ENCODE data around the gene NANOGP8.
A peak's percentile ranks its signal among the peaks of the same experiment; 100 is the strongest.
"Not testable (repeated sequence)": the region's sequence is repeated elsewhere in the genome, so short reads cannot be mapped to it uniquely, and the experiment has no call there.

The NANOGP8 gene

GRCh38 chr15:35092311-35092710 is 7.2 kb upstream of the NANOGP8 start:
- Histone ChIP-seq H3K27me3 (ENCODE audit: control insufficient read depth, insufficient read depth, low read length) (no peaks in the 10 kb centered on the region), H3K9ac (ENCODE audit: low read depth, low read length) (no peak overlapping the region), H3K4me1 (ENCODE audit: control insufficient read depth, insufficient read depth, low read length) (no peaks in the 10 kb centered on the region), H3K36me3 (ENCODE audit: control insufficient read depth, insufficient read depth, low read length) (no peaks in the 10 kb centered on the region), H3K9me3 (ENCODE audit: control insufficient read depth, insufficient read depth, low read length) (no peaks in the 10 kb centered on the region), H3K4me3 (ENCODE audit: low read depth, low read length) (no peak overlapping the region)

DNA sequence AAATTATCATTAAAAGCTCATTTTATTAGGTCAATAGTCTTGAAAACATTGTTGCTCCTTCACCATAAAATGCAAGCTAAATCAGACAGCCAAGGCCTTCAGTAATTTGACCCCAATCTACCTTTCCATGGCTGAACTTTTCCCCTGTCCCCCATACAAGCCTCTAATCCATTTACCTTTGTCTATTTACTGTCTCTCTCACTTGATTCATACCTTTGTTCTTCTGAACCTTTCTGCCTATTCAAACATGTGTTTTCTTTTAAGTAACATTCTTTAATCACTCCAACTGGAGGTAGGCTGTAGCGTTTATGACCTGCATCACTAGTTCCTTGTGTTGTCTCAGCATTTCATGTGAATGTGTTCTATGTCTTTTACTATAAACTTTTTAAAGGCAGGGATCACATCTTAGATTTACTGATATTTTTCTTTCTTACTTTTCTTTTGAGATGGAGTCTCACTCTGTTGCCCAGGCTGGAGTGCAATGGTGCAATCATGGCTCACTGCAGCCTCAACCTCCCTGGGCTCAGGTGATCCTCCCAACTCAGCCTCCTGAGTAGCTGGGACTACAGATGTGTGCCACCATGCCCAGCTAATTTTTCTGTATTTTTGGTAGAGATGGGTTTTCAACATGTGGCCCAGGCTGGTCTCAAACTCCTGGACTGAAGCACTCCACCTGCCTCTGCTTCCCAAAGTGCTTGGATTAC is 5.2 kb upstream of the NANOGP8 start:
- H3K9me3 ChIP-seq (ENCODE audit: control insufficient read depth, insufficient read depth, low read length), result no peaks in the 10 kb centered on the region
- no peaks in the 10 kb centered on the region for H3K27me3 ChIP-seq (ENCODE audit: control insufficient read depth, insufficient read depth, low read length)
- H3K4me1 ChIP-seq (ENCODE audit: control insufficient read depth, insufficient read depth, low read length), result no peaks in the 10 kb centered on the region
- no peaks in the 10 kb centered on the region for H3K36me3 ChIP-seq (ENCODE audit: control insufficient read depth, insufficient read depth, low read length)
- H3K9ac ChIP-seq (ENCODE audit: low read depth, low read length), result no peak overlapping the region
- H3K4me3 ChIP-seq (ENCODE audit: low read depth, low read length), result no peak overlapping the region

GRCh38 chr15:35089551-35089950 is 4.5 kb upstream of the NANOGP8 start:
- H3K36me3 ChIP-seq (ENCODE audit: control insufficient read depth, insufficient read depth, low read length), result no peaks in the 10 kb centered on the region
- H3K4me1 ChIP-seq (ENCODE audit: control insufficient read depth, insufficient read depth, low read length), result no peaks in the 10 kb centered on the region
- no peak overlapping the region for H3K4me3 ChIP-seq (ENCODE audit: low read depth, low read length)
- no peak overlapping the region for H3K9ac ChIP-seq (ENCODE audit: low read depth, low read length)
- no peaks in the 10 kb centered on the region for H3K9me3 ChIP-seq (ENCODE audit: control insufficient read depth, insufficient read depth, low read length)
- H3K27me3 ChIP-seq (ENCODE audit: control insufficient read depth, insufficient read depth, low read length), result no peaks in the 10 kb centered on the region

DNA sequence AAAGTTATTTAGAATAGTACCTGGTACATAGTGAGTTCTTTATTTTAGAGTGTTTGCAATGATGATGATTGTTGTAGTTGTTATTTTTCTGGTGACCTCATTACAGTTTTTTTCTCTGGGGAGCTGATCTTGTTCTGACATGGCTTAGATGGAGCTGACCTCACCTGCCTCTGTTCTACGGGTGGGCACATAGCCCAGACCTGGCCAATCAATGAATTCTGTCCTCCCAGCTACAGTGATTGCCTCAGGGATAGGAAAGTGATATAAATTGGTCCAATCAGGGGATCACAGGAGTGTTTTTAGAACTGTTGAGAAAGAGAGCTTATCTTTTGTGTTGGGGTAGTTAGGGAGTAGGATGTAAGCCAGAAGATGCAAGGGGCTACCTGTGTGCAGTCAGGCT is 3.2 kb upstream of the NANOGP8 start:
- Histone ChIP-seq H3K9ac (ENCODE audit: low read depth, low read length) (no peak overlapping the region), H3K4me1 (ENCODE audit: control insufficient read depth, insufficient read depth, low read length) (no peaks in the 10 kb centered on the region), H3K27me3 (ENCODE audit: control insufficient read depth, insufficient read depth, low read length) (no peaks in the 10 kb centered on the region), H3K36me3 (ENCODE audit: control insufficient read depth, insufficient read depth, low read length) (no peaks in the 10 kb centered on the region), H3K4me3 (ENCODE audit: low read depth, low read length) (no peak overlapping the region), H3K9me3 (ENCODE audit: control insufficient read depth, insufficient read depth, low read length) (no peaks in the 10 kb centered on the region)

GRCh38 chr15:35087759-35088158 is 2.7 kb upstream of the NANOGP8 start:
- H3K9ac ChIP-seq (ENCODE audit: low read depth, low read length), result no peak overlapping the region
- H3K27me3 ChIP-seq (ENCODE audit: control insufficient read depth, insufficient read depth, low read length), result no peaks in the 10 kb centered on the region
- H3K36me3 ChIP-seq (ENCODE audit: control insufficient read depth, insufficient read depth, low read length), result no peaks in the 10 kb centered on the region
- H3K4me3 ChIP-seq (ENCODE audit: low read depth, low read length), result no peak overlapping the region
- H3K4me1 ChIP-seq (ENCODE audit: control insufficient read depth, insufficient read depth, low read length), result no peaks in the 10 kb centered on the region
- H3K9me3 ChIP-seq (ENCODE audit: control insufficient read depth, insufficient read depth, low read length), result no peaks in the 10 kb centered on the region

GRCh38 chr15:35082371-35083348 is 2.4 kb downstream of the NANOGP8 start:
- H3K27me3 ChIP-seq (ENCODE audit: control insufficient read depth, insufficient read depth, low read length); H3K4me1 ChIP-seq (ENCODE audit: control insufficient read depth, insufficient read depth, low read length); H3K4me3 ChIP-seq (ENCODE audit: low read depth, low read length); H3K9me3 ChIP-seq (ENCODE audit: control insufficient read depth, insufficient read depth, low read length); H3K9ac ChIP-seq (ENCODE audit: low read depth, low read length); H3K36me3 ChIP-seq (ENCODE audit: control insufficient read depth, insufficient read depth, low read length): not testable (repeated sequence)

- not testable (repeated sequence) for H3K27me3 ChIP-seq (ENCODE audit: control insufficient read depth, insufficient read depth, low read length); H3K9me3 ChIP-seq (ENCODE audit: control insufficient read depth, insufficient read depth, low read length); H3K4me1 ChIP-seq (ENCODE audit: control insufficient read depth, insufficient read depth, low read length); H3K4me3 ChIP-seq (ENCODE audit: low read depth, low read length); H3K36me3 ChIP-seq (ENCODE audit: control insufficient read depth, insufficient read depth, low read length); H3K9ac ChIP-seq (ENCODE audit: low read depth, low read length)
These were observed 3.3 kb downstream of the NANOGP8 start for GRCh38 chr15:35081626-35082365.

DNA sequence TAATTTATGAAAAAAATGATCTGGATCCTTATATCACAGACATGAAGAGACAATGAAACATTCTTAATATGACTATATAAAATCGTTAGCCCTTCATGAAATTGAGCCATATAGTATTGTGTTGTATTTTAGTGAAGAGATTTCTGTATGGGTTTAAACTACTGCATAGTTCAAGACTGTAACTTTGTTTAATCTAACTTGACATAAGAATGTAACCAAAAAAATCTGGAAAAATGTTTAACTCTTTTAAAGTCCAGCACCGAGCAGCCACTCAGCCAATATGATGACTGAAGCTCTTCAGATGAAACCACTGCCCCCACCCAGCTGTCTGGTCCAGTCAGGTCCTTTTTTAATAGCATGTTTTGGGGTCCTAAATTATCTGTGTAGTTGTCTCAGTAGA is 4.9 kb downstream of the NANOGP8 start:
- no peak overlapping the region for H3K9ac ChIP-seq (ENCODE audit: low read depth, low read length)
- no peaks in the 10 kb centered on the region for H3K27me3 ChIP-seq (ENCODE audit: control insufficient read depth, insufficient read depth, low read length)
- no peaks in the 10 kb centered on the region for H3K36me3 ChIP-seq (ENCODE audit: control insufficient read depth, insufficient read depth, low read length)
- no peaks in the 10 kb centered on the region for H3K9me3 ChIP-seq (ENCODE audit: control insufficient read depth, insufficient read depth, low read length)
- no peak overlapping the region for H3K4me3 ChIP-seq (ENCODE audit: low read depth, low read length)
- H3K4me1 ChIP-seq (ENCODE audit: control insufficient read depth, insufficient read depth, low read length), result no peaks in the 10 kb centered on the region

DNA sequence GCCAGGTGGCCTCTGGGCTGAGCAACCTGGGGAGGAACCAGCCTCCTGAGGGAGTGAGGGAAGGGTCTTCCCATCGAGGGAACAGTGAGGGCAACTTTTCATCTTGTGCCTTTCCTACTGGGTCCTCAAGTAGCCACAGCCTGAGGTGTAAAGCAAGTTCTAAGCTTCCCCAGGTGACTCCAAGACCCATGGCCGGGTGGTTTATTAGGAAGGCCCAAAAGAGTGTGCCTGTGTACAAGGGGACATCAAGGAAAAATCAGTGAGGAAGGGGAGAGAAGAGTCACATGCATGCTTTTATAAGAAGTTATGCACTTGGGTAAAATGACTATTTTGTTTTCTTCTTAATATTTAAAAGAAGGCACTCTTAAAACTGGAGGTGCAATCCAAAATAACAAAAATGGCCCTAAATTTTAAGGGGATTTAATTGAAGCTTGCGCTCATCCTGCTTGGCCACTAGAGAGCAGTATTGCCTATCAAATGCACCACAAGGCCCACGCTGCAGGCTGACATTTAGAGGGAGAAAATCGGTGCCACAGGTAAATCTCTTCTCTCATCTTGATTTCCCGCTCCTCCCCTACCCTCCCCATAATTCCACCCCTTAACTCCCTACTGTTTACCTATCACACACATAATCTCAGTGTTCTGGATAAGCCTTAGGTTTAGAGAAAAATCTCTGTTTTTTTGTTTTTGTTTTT is 6.7 kb downstream of the NANOGP8 start:
- Histone ChIP-seq H3K9me3 (ENCODE audit: control insufficient read depth, insufficient read depth, low read length) (no peaks in the 10 kb centered on the region), H3K27me3 (ENCODE audit: control insufficient read depth, insufficient read depth, low read length) (no peaks in the 10 kb centered on the region), H3K4me3 (ENCODE audit: low read depth, low read length) (no peak overlapping the region), H3K4me1 (ENCODE audit: control insufficient read depth, insufficient read depth, low read length) (no peaks in the 10 kb centered on the region), H3K9ac (ENCODE audit: low read depth, low read length) (peak overlapping the region; percentile 26), H3K36me3 (ENCODE audit: control insufficient read depth, insufficient read depth, low read length) (no peaks in the 10 kb centered on the region)

GRCh38 chr15:35071106-35071505 is 14.0 kb downstream of the NANOGP8 start:
- H3K9ac ChIP-seq (ENCODE audit: low read depth, low read length), result no peak overlapping the region
- no peaks in the 10 kb centered on the region for H3K36me3 ChIP-seq (ENCODE audit: control insufficient read depth, insufficient read depth, low read length)
- H3K4me3 ChIP-seq (ENCODE audit: low read depth, low read length), result no peak overlapping the region
- H3K27me3 ChIP-seq (ENCODE audit: control insufficient read depth, insufficient read depth, low read length), result no peaks in the 10 kb centered on the region
- H3K9me3 ChIP-seq (ENCODE audit: control insufficient read depth, insufficient read depth, low read length), result no peaks in the 10 kb centered on the region
- peaks cover 5% of the 10 kb centered on the region for H3K4me1 ChIP-seq (ENCODE audit: control insufficient read depth, insufficient read depth, low read length)

DNA sequence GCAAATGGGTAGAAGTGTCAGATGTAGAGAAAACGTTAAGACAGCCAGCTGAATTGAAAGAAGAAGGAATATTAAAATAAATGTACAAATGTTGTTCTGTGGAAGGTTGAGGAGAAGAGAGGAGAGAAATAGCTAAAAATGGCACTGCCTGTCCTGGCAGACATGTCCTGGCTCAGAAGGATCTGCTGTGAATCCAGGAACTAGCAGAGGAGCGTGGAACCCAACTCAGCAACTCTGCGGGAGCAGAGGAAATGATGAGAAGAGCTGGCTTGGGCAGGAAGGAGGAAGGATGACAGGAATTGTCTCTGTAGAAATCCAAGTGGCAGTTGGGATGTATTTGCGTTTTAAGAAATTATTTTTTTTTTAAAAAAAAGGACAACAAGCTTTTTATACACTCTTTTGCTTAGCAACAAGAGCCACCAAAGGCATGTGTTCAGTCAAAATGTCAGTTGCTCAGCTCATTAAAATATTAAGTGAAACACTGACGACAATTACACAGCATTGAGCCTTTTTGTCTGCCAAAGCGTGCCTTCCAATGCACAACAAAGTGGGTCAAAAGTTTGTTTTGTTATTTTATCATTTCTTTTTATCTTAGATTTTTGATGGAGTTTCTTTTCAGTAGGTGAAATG is 16.1 kb downstream of the NANOGP8 start:
- H3K36me3 ChIP-seq (ENCODE audit: control insufficient read depth, insufficient read depth, low read length), result no peaks in the 10 kb centered on the region
- H3K9ac ChIP-seq (ENCODE audit: low read depth, low read length), result no peak overlapping the region
- H3K4me3 ChIP-seq (ENCODE audit: low read depth, low read length), result no peak overlapping the region
- H3K4me1 ChIP-seq (ENCODE audit: control insufficient read depth, insufficient read depth, low read length), result peaks cover 15% of the 10 kb centered on the region
- H3K9me3 ChIP-seq (ENCODE audit: control insufficient read depth, insufficient read depth, low read length), result no peaks in the 10 kb centered on the region
- H3K27me3 ChIP-seq (ENCODE audit: control insufficient read depth, insufficient read depth, low read length), result no peaks in the 10 kb centered on the region

Data from iPS-15b (cell line).